Lower leg skin (tissue), 3 donors: ENCODE data around the gene PIGV.

Source experiments
- POLR2A ChIP-seq, 2 donors: fragments of 450-650 bp; IDR thresholded peaks; one replicate each; pipeline ENCODE4 v1.6.1; 2016 to 2017; ENCODE audit warnings: antibody characterized with exemption in 2 of 2, mild to moderate bottlenecking in 1 of 2, moderate library complexity in 1 of 2
- TF ChIP-seq, protein P1 (sequence below), 3 donors: fragments of 450-650 bp; IDR thresholded peaks; one replicate each; pipeline ENCODE4 v1.5.1; 2016; ENCODE audit warnings: antibody characterized with exemption in 3 of 3, mild to moderate bottlenecking in 3 of 3, moderate library complexity in 2 of 3

GRCh38 chr1:26774462-26774861 lies 13.3 kb upstream of the PIGV start:
- no peak for TF ChIP-seq POLR2A (IDR thresholded peaks at IDR 0.05)
- TF ChIP-seq, protein P1, sequence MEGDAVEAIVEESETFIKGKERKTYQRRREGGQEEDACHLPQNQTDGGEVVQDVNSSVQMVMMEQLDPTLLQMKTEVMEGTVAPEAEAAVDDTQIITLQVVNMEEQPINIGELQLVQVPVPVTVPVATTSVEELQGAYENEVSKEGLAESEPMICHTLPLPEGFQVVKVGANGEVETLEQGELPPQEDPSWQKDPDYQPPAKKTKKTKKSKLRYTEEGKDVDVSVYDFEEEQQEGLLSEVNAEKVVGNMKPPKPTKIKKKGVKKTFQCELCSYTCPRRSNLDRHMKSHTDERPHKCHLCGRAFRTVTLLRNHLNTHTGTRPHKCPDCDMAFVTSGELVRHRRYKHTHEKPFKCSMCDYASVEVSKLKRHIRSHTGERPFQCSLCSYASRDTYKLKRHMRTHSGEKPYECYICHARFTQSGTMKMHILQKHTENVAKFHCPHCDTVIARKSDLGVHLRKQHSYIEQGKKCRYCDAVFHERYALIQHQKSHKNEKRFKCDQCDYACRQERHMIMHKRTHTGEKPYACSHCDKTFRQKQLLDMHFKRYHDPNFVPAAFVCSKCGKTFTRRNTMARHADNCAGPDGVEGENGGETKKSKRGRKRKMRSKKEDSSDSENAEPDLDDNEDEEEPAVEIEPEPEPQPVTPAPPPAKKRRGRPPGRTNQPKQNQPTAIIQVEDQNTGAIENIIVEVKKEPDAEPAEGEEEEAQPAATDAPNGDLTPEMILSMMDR (IDR thresholded peaks at IDR 0.05), result no peak
